NCI-H2227 (cell line): Measurements from ENCODE around the gene CAMTA1.
"Not testable (repeated sequence)": the region's sequence is repeated elsewhere in the genome, so short reads cannot be mapped to it uniquely, and the experiment has no call there.

ENCODE experiments used
- DNase-seq: peaks from one replicate; lab custom pipeline; 2025; ENCODE audit not compliant: unreplicated experiment; lab: John Stamatoyannopoulos, UW

CAMTA1 gene

DNA sequence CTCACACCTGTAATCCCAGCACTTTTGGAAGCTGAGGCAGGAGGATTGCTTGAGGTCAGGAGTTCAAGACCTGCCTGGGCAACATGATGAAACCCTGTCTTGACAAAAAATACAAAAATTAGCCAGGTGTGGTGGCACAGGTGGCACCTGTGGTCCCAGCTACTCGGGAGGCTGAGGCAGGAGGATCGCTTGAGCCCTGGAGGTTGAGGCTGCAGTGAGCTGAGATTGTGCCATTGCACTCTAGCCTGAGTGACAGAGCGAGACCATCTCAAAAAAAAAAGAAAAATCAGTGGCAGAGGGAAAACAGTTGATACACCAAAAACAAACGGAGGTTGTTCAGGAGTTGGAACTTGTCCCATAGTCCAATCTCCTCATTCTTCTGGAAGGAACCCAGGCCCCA is 904.1 kb downstream of the CAMTA1 start:
- not testable (repeated sequence) for DNase-seq

DNA sequence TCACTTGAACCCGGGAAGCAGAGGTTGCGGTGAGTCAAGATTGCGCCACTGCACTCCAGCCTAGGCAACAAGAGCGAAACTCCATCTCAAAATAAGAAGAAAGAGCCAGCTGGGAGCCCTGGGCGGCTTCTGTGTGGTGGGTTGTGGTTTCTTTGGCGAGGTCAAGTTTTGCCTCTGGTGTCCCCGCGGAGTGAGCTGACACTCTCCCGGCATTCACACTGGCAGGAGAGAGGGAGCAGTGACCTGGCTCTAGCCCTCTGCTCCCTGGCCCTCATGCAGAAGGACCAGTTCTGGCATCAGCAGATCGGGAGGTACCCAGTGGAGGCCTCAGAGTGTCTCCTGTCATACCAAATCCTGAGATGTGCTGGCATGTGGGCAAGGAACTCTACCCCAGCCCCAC is 904.8 kb downstream of the CAMTA1 start:
- DNase-seq: no peak

DNA sequence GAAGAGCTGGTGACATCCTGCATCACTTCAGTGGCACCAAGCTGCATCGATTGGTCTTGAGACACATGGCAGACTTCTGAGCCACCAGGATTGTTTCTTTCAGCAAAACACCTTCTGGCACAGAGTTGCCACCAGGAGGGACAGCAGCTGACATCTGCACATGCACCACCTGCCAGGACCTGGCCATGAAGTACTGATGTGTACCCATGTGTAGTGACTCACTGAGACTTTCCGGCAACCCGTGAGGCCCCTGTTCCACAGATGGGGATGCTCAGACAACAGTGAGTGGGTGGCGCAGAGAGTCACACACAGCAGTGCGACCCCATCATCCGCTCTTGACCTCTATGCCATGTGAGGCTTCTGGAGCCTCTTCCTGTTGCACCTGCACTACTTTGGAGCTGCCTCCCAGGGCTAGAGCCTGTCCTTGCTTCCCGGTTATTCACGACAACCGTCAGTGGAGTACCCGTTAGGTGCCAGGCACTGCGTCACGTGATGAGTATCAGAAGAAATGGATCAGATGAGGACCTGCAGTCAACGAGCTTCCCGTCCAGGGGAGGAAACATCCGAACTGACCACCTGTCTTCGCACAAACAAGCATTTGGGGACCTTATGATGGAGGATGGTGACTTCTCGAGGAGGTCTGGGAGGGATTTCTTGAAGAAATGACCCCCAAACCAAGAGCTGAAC is 905.4 kb downstream of the CAMTA1 start:
- DNase-seq: no peak

DNA sequence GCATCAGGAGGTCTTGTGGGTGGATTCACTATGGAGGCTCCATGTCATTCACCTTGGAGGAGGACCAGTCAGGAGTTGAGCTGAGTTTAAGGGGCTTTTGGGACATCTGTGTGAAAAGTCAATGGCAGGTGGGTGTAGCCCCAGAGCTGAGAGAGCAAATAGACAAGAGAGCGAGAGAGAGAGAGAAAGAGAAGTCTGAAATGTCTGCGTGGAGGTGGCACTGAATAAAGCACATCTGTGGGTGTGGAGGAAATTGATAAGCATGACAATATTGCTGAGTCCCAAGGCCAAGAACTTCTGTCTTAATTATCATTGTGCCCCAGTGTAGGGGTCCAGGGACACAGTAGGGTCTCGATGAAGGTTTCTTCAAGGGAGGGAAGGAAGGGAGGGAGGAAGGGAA is 906.3 kb downstream of the CAMTA1 start:
- no peak for DNase-seq

DNA sequence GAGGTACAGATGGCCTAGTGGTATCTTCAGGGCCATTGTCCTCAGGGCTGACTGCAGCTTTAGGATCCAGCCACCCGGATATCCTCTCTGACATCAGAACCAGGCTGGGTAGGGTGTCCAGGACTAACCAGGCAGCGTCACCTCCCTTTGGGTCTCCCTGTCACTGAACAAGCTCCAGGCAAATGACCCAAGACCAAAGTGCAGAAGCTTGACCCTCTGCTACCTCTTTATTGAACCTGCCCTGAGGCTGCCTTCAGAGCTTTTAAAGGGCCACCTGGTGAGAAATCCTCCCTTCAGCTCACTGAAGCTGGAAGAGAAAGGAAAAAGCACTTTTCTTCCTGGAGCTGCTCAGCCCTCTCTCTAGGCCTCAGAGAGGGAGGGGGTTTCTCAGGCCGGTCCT is 906.8 kb downstream of the CAMTA1 start:
- DNase-seq: no peak

DNA sequence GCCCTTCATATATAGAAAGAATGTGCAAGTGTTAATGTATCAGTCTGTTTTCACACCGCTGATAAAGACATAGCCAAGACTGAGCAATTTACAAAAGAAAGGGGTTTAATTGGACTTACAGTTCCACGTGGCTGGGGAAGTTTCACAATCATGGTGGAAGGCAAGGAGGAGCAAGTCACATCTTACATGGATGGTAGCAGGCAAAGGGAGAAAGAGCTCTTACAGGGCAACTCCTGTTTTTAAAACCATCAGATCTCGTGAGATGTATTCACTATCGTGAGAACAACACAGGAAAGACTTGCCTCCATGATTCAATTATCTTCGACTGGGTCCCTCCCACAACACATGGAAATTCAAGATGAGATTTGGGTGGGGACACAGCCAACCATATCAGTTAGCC is 907.8 kb downstream of the CAMTA1 start:
- DNase-seq: not testable (repeated sequence)

DNA sequence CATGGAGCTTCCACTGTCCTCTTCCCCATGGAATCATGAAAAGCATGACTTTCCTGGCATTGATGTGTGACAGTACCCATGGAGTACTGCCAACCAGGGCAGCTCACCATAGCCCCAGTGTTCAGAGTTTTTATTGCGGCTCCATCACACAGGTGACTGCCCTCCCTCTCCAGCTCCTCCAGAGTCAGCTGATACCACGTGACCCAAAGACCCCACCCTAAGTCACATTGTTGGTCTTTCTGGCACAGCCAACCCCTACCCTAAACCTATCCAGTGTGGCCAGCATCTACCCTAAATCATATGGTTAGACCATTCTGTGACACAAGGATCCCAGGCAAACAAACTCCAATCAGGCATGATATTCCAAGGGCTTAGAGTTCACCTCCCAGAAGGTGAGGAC is 908.4 kb downstream of the CAMTA1 start:
- no peak for DNase-seq

DNA sequence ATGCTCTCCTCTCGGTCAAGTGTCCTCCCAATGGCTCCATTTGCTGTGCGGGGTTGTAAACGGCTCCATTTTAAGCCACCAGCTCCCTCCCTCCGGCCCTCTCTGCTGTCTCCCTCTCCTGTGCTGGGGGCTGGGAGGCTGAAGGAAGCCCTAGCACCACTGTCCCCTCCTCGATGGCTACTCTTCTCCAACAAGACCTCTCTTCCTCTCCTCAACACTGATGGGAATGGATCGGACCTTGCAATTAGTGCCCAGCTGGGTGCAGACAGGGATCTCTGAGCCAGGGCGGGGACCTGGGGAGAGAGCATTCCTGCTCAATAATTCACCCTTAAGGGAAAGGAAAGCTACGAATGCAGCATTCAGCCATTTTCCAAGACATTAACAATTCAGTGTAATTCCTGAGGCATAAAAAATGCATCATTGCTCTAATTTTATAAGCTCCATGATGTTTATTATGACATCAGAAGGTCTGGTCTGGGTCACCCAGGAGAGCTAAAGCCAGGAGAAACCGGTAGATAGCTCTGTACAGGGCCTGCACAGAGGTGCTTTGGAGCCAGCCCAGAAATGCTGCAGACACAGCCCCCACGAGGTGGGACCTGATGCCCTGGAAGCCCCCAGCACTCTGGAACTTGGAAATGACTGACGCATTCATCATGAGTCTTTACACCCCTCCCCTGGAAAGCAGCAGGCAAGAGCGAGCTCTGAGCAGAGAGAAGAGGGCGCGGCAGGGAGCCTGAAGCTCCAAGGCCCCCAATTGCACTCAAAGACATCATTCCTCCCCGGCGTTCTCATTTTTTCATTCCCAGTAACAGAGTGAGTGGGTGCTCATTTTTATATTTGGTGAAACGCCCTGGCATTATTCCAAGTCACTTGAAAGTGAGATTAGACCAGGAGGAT is 909.6 kb downstream of the CAMTA1 start:
- peak; percentile 46 for DNase-seq

DNA sequence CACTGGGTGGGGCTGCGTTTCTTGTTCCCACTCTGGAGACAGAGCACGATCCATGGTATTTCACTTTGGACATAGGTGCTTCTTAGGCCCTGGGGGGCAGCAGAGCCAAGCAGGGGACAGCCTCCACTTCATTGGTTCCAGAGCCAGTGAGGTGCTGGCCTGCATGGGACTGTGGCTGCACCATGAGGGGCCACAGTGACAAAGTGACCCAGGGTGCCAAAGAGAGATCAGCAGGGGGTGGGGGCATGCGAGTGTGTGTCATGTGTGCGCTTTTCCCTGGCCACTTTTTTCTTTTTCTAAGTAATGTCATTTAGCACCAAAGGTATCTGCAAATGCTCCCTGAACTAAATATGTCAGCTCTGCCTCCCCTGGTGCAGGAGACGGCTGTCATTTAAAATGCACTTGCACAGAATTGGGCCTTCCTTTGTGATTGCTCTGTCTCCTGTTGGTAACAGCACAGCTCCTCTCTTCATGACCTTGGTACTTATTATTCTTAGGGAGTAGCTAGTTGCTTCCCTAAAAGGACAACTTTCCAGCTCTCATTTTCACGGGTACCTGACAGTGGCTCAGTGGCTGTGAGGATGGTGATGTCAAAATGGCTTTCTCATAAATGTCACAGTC is 910.4 kb downstream of the CAMTA1 start:
- DNase-seq: no peak

DNA sequence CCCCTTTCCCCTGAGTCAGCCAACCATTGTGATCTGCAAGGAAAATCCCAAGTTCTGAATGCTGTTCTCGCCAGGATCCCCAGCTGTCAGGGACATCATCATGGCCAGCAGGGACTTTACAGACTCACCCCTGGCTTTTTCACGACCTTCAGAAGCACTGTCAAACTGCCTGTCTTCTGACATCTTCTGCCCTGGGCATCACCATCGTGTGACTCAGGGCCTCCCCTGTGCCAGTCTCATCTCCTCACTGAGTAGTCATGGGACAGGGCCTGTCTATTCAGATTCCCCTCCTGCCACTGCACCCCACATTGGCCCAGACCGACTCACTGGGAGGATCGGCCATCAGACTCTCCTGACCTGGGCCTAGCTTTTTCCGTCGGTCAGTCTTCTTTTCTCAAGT is 913.4 kb downstream of the CAMTA1 start:
- DNase-seq: no peak

DNA sequence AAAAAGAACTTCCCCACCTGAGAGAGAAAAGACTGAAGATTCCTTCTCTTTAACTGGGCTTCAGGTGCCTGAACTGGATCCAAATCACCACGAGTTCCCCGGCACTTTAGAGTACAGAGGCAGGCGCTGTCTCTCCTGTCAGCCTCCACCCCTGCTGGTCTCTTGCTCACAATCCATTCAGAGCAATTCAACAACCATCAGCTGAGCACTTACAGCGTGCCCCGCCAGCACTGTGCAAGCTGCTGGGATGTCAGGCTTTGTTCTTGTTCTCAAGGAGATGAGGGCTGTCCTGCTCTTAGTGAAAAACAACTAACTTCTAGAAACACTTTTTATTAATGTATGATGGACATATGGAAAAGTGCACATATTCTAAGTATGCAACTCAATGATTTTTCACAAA is 917.1 kb downstream of the CAMTA1 start:
- peak; percentile 80 for DNase-seq

DNA sequence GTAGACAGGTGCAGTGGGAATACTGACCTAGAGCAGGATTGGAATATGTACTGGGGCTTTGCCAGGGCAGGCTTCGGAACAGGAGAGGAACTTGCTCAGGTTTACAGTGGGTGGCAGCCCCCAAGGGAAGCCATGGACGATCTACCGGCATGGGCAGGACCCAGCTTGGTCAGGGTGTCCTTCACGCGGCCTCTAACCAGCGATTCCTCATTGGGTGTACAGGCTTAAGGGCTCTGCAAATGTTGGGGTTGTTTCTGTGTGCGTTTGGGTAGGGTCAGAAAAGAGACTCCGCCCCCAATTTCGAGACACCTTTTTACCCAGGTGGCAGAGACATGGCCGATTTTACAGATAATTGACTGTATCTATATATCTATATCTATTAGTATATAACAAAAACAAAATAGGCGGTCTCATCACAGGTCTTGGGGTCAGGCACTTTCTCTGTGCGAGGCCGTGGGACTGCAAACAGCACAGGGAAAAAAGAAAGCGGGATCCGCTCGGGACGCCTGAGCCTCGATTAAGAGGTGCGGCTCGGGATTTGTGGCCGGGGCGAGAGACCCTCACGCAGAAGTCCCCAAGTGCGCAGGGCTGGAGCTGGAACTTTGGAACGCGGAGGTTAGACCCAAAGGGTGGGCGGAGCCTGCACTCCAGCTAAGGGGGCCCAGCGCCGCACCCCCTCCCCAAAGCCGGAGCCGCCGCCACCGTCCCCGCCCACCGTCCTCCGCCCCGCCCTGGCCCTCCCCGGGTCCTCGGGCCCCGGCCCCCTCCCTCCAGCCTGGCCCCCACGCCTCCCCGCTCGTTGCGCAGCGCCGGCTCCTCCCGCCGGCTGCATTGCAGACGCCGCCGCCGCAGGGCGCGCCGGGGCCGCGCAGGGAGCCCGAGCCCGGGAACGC is 918.3 kb downstream of the CAMTA1 start:
- DNase-seq: peak; percentile 84

DNA sequence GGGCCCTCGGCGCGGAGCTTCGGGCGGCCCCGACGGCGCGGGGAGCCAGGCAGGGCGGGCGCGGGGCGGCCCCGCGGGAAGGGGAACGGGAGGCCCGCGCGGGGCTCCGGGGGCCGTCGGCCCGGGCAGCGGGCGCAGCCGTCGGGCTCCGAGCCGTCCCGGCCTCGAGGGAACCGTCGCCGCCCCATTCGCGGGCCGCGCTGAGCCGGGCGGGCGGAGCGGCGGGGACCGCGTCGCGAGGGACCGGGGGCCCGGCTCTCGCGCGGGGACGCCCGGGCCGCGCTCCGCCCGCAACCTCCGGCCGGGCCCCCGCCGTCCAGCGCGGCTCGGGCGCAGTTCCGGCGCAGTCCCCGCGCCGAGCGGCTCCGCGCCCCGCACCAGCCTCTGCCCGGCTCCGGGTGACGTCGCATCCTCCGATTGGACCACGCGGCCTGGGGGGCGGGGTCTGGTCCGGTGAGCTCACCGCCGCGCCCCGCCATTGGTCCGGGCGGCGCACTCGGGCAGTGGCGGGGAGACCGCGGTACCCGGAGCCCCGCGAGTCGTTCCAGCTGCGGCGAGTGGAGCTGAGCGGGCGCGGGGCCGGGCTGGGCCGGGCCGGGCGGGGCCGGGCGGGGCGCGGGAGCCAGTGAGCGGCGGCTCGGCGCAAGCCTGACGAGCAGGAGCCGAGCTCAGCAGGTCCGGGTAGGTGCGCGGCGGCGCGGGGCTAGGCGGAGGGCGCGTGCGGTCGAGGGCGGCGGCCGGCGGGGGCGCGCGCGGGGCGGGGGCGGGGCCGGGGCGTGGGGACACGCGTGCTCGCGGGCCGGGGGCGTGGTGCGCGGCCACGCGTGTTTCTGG is 919.2 kb downstream of the CAMTA1 start:
- peak; percentile 98 for DNase-seq

DNA sequence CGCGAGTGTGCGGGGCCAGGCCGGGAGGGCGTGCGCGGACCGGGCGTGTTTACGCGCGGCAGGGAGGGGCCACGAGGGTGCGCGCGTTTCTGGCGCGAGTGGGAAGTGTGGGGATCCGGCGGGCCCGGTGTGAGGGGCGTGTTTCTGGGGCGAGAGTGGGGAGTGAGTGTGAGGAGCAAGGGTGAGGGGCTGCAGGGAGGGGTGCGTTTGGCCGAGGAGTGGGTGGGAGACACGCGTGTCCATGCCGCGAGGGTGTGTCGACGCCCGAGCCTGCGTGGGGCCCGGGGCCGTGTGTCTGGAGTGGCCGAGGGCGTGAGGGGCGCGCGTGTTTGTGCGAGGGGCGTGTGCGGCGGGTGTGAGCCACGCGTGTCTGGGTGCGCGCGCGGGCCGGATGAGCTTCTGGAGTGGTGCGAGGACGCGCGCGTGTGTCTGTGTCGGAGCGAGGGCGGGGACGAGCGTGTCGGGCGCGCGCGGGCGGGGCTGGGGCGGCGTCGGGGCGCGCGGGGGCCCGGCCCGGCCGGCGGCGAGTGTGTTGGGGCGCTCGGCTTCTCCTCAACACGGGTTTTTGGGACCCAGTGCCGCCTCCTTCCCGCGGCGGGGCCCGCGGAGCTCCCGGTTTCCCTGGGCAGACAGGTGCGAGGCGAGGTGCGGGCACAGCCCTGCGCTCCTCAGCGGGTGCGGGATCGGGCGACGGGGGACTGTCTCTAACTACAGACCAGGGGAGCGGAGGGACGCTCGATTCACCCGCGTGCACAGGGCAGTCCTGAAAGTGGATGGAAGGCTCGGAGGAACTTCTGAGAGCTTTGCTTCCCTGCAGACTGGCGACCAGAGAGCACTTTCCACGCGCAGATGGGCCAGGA is 920.0 kb downstream of the CAMTA1 start:
- peak; percentile 73 for DNase-seq

DNA sequence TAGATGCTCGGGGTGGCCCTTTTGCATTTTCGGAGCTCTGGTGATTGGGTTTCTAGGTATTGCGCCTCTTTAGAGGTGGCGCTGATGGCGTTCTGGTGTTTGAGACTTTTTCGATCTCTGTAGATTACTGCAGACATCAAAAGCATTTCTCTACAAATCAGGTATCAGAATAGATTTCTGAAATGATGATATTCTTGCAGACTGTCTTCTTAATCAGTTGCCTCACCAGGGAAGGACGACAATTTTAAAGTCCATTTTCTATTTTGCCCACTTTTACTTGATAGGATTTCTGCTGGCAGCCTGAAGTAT is 920.6 kb downstream of the CAMTA1 start:
- DNase-seq: no peak

DNA sequence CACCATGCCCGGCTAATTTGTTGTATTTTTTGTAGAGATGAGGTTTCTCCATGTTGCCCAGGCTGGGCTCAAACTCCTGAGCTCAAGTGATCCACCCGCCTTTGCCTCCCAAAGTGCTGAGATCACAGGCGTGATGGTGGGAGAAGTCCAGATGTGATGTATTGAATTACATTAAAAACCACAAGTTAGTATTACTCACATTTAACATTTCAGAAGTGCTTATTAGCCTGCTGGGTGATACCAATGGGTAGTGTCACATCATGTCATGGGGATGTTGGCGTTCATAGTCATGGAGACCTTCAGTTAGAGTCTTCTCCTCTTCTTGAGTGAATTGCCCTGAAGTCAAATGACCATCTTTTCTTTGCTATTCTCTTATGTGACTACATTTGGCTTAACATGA is 922.3 kb downstream of the CAMTA1 start:
- no peak for DNase-seq

DNA sequence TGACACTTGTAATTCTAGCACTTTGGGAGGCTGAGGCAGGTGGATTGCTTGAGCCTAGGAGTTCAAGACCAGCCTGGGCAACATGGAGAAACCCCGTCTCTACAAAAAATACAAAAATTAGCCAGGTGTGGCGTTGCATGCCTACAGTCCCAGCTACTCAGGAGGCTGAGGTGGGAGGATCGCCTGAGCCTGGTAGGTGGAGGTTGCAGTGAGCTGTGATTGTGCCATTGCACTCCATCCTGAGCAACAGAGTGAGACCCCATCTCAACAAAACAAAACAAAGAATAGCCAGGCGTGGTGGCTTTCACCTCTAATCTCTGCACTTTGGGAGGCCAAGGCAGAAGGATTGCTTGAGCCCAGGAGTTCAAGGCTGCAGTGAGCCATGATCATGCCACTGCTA is 922.8 kb downstream of the CAMTA1 start:
- not testable (repeated sequence) for DNase-seq

DNA sequence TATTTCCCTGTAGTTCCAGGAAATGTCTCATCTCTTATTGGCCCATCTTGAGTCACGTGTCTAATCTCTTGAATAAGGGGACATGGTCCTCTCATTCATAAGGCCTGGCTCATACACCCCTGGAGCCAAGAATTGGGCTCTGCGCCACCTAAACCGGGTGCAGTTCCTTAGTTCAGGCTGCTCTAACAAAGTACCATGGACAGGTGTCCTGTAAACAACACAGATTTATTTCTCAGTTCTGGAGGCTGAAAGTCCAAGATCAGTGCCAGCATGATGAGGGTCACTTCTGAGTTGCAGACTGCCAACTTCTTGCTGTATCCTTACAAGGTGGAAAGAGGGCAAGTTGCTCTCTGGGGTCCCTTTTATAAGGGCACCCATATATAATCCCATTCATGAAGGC is 925.6 kb downstream of the CAMTA1 start:
- no peak for DNase-seq

DNA sequence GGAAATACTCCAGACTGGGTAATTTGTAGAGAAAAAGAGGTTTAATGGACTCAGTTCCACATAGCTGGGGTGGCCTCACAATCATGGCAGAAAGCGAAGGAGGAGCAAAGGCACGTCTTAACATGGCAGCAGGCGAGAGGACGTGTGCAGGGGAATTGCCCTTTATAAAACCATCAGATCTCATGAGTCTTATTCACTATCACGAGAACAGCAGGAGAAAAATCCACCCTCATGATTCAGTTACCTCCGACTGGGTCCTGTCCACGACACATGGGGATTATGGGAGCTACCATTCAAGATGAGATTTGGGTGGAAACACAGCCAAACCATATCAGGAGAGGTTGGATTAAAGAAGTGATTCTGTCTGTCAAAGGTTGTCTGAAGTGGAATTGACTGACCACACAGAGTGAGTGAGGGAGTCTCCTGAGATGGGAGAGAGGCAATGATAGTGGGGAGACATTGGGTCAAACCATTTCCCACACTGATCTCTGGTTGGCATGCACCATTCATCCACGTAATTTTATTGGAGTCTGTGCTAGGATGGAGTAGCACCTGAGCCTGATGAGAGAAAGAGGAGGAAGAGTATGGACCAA is 927.6 kb downstream of the CAMTA1 start:
- no peak for DNase-seq
